ENCODE measurements around the gene UBE2U.

Gene UBE2U

DNA sequence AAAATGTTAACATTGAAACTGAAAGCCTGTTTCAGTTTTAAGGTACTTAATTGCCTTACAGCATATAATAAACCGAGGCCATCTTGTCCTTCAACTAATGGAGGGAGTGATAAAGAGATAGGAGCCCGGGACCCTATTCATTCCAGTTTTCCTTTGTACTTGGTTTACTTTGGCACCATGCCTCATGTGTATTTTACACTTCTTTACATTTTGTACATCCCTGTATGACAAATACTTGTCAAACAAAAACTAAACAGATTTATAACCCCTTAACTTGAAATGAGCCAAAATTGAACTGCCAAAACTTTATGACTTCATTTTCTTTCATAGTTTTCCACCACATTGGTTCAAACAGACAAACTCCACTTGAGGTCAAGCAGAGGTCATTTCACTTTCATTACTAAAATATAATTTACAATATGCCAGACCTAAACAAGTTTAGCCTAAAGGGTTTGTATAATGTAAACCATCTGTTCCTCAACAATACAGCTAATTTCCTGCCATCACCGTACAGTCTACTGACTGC lies 30.9 kb upstream of the UBE2U start:
- Histone ChIP-seq H3K27me3 (ENCODE audit: control insufficient read depth, insufficient read depth, low read length) (no peaks in the 10 kb centered on the region), H3K4me1 (ENCODE audit: control insufficient read depth, insufficient read depth, low read length) (0 out of 2 replicates have a peak, but pooled peaks cover 6% of the 10 kb centered on the region), H3K36me3 (ENCODE audit: control insufficient read depth, insufficient read depth, low read length) (peaks cover 33% of the 10 kb centered on the region), H3K9ac (ENCODE audit: low read depth, low read length) (no peak overlapping the region), H3K4me3 (ENCODE audit: low read depth, low read length) (no peak overlapping the region), H3K27ac (ENCODE audit: low read depth, low read length) (no peak overlapping the region), H3K9me3 (ENCODE audit: control insufficient read depth, insufficient read depth, low read length) (peaks cover 10% of the 10 kb centered on the region; the same call in 1 of the 2 replicates)

DNA sequence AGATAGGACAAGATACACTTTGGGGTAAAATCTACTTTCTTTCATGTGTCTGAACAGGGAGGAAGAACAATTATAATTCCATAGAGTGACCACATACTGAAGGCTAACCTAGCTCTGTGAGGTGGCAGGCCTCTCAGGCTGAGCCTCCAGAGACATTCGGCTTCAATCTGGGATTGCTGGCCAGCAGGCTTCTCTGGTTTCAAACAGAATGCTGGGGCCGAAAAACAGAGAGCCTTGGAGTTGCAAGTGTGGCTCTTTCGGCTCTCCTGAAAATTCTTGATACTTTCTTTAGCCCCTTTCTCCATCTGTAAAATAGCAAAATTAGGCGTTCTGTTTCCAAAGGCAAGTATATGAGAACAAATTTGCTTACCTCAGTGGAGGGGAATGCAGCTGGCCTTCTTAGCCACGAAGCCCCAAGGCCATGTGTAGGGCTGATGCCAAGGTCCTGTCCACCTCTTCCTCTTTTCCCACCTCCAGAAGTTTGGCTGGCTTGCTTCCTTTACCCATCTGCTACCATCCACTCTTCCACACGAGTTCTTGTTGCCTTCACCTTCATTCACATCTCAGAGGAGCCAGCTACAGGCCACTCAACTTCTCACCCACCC lies 30.0 kb upstream of the UBE2U start:
- H3K9me3 ChIP-seq (ENCODE audit: control insufficient read depth, insufficient read depth, low read length), result peaks cover 9% of the 10 kb centered on the region; the same call in 1 of the 2 replicates
- no peaks in the 10 kb centered on the region for H3K27me3 ChIP-seq (ENCODE audit: control insufficient read depth, insufficient read depth, low read length)
- H3K4me1 ChIP-seq (ENCODE audit: control insufficient read depth, insufficient read depth, low read length), result 0 out of 2 replicates have a peak, but pooled peaks cover 6% of the 10 kb centered on the region
- no peak overlapping the region for H3K4me3 ChIP-seq (ENCODE audit: low read depth, low read length)
- no peak overlapping the region for H3K27ac ChIP-seq (ENCODE audit: low read depth, low read length)
- peaks cover 33% of the 10 kb centered on the region for H3K36me3 ChIP-seq (ENCODE audit: control insufficient read depth, insufficient read depth, low read length)
- H3K9ac ChIP-seq (ENCODE audit: low read depth, low read length), result no peak overlapping the region

DNA sequence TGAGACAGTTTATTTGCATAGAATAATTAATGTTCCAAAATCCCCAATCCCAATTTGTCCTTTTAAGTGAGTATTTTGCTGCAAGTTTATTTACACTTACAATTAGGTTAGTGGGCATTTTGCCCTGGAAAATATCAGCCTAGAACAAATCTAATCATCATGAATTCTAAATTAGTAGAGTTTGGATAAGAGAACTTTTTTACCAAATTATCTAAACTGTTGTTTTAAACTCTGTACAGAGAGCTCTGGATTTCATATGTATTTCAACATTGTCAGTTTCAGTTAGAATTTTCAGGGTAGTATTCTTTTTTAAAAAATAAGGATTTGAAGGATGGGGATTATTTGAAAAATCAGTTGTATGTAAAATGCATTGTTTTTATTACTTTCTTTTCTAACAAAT lies 27.8 kb upstream of the UBE2U start:
- Histone ChIP-seq H3K27me3 (ENCODE audit: control insufficient read depth, insufficient read depth, low read length) (no peaks in the 10 kb centered on the region), H3K4me1 (ENCODE audit: control insufficient read depth, insufficient read depth, low read length) (0 out of 2 replicates have a peak, but pooled peaks cover 6% of the 10 kb centered on the region), H3K9ac (ENCODE audit: low read depth, low read length) (no peak overlapping the region), H3K36me3 (ENCODE audit: control insufficient read depth, insufficient read depth, low read length) (peaks cover 41% of the 10 kb centered on the region), H3K9me3 (ENCODE audit: control insufficient read depth, insufficient read depth, low read length) (no peaks in the 10 kb centered on the region), H3K27ac (ENCODE audit: low read depth, low read length) (no peak overlapping the region), H3K4me3 (ENCODE audit: low read depth, low read length) (no peak overlapping the region)

DNA sequence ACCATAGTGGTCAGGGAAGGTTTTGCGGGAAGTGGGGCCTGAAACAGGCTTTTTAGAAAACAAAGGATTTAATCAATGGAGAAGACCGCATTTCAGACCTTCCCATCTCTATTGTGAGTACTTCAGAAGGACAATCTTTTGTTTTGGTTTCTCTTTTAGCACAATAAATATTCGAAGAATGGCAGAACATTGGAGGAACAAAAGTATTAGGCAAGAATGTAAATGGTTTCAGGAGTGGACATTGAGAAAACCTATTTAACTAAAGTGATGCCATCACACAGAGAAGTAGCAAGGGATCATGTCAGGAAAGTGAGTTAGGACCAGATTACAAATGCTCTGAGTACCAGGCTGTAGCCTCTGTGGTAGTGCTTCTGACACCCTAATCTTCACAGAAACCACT lies 26.8 kb upstream of the UBE2U start:
- H3K9ac ChIP-seq (ENCODE audit: low read depth, low read length), result no peak overlapping the region
- H3K4me3 ChIP-seq (ENCODE audit: low read depth, low read length), result no peak overlapping the region
- no peaks in the 10 kb centered on the region for H3K9me3 ChIP-seq (ENCODE audit: control insufficient read depth, insufficient read depth, low read length)
- H3K4me1 ChIP-seq (ENCODE audit: control insufficient read depth, insufficient read depth, low read length), result 0 out of 2 replicates have a peak, but pooled peaks cover 6% of the 10 kb centered on the region
- peaks cover 41% of the 10 kb centered on the region for H3K36me3 ChIP-seq (ENCODE audit: control insufficient read depth, insufficient read depth, low read length)
- H3K27me3 ChIP-seq (ENCODE audit: control insufficient read depth, insufficient read depth, low read length), result no peaks in the 10 kb centered on the region
- H3K27ac ChIP-seq (ENCODE audit: low read depth, low read length), result no peak overlapping the region

DNA sequence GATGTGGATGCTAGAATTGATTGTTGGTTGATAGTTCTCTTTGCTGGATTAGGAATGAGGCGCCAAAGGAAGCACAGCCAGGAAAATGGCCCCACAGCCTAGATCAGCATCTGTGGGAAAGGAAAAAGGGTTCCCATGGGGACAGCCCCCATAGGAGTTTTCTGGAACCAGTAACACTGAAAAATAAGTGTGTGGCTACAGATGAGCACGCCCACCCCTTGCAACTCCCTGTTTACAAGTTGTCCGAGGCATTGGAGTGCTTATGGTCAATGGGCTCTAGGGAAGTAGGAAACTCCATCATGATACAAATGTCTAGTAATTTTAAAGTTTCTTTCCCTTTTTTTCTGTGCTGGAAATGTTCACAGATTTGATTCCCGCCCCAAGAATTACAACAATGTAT lies 23.8 kb upstream of the UBE2U start:
- Histone ChIP-seq H3K36me3 (ENCODE audit: control insufficient read depth, insufficient read depth, low read length) (peaks cover 36% of the 10 kb centered on the region), H3K9me3 (ENCODE audit: control insufficient read depth, insufficient read depth, low read length) (no peaks in the 10 kb centered on the region), H3K27ac (ENCODE audit: low read depth, low read length) (no peak overlapping the region), H3K9ac (ENCODE audit: low read depth, low read length) (no peak overlapping the region), H3K4me3 (ENCODE audit: low read depth, low read length) (no peak overlapping the region), H3K27me3 (ENCODE audit: control insufficient read depth, insufficient read depth, low read length) (no peaks in the 10 kb centered on the region), H3K4me1 (ENCODE audit: control insufficient read depth, insufficient read depth, low read length) (peaks cover 6% of the 10 kb centered on the region; the same call in 1 of the 2 replicates)

DNA sequence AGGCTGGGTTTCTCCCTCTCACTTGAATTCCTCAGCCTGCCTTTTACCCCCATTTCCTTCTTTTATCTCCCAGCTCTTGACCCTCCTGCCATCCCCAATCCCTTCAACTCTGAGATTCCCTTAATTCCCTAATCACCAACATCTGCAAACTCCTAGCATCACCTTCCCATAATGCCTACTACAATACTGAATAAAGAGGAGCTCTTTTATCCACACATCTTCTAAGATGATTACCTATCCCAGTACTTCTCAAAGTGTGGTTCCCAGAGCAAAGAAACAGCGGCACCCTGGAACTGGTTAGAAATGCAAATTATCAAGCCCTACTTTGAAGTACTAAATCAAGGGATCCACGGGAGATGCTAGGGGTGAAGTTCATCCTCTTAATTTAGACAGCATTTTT lies 21.2 kb upstream of the UBE2U start:
- H3K9ac ChIP-seq (ENCODE audit: low read depth, low read length), result no peak overlapping the region
- peaks cover 28% of the 10 kb centered on the region for H3K36me3 ChIP-seq (ENCODE audit: control insufficient read depth, insufficient read depth, low read length)
- H3K27ac ChIP-seq (ENCODE audit: low read depth, low read length), result no peak overlapping the region
- H3K27me3 ChIP-seq (ENCODE audit: control insufficient read depth, insufficient read depth, low read length), result no peaks in the 10 kb centered on the region
- H3K4me3 ChIP-seq (ENCODE audit: low read depth, low read length), result no peak overlapping the region
- no peaks in the 10 kb centered on the region for H3K9me3 ChIP-seq (ENCODE audit: control insufficient read depth, insufficient read depth, low read length)
- H3K4me1 ChIP-seq (ENCODE audit: control insufficient read depth, insufficient read depth, low read length), result peaks cover 6% of the 10 kb centered on the region; the same call in 1 of the 2 replicates

DNA sequence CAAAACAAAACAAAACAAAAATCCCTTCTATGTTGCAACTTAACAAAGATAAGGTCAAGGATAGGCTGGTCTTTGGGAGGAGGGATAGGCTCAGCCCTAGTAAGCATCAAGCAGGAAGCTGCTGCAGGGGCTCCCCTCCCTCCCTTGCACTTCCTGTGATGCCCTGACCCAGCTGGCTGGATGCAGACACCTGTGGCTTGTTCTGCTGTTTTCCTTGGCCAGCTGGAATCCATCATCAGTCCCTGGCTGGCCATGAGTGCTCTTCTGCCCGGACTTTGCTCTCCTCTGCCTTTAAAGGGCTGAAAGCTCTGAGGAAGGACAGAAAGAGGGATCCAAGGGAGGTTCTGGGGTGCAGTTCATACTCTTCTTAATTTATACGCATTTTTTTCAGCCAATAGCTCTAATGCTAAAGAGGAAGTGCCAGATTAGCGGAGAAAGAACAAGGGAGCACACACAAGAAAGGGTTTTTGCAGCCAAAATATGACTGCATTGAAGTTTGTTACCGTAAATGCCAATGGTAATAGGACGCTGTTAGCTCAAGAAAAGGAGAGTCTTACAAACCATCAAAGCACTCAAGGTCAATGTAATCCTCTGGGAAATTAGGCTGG lies 19.9 kb upstream of the UBE2U start:
- Histone ChIP-seq H3K4me1 (ENCODE audit: control insufficient read depth, insufficient read depth, low read length) (peaks cover 6% of the 10 kb centered on the region; the same call in 1 of the 2 replicates), H3K9me3 (ENCODE audit: control insufficient read depth, insufficient read depth, low read length) (no peaks in the 10 kb centered on the region), H3K9ac (ENCODE audit: low read depth, low read length) (no peak overlapping the region), H3K27ac (ENCODE audit: low read depth, low read length) (no peak overlapping the region), H3K4me3 (ENCODE audit: low read depth, low read length) (no peak overlapping the region), H3K27me3 (ENCODE audit: control insufficient read depth, insufficient read depth, low read length) (no peaks in the 10 kb centered on the region), H3K36me3 (ENCODE audit: control insufficient read depth, insufficient read depth, low read length) (peaks cover 15% of the 10 kb centered on the region)

DNA sequence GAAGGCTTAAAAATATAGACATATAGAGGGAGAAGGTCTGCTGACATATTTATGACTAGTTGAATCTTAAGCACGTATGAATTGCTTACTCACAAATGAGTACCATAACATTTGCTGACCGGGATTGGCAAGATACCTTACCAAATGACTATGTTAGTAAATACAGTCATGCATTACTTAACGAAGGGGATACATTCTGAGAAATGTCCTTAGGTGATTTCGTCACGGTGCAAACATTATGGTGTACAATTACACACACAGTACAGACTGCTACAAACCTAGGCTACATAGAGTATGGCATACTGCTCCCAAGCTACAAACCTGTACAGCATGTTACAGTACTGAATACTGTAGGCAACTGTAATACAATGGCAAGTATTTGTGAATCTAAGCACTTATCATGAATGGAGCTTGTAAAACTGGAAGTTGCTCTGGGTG lies 19.4 kb upstream of the UBE2U start:
- H3K27ac ChIP-seq (ENCODE audit: low read depth, low read length), result no peak overlapping the region
- H3K36me3 ChIP-seq (ENCODE audit: control insufficient read depth, insufficient read depth, low read length), result peaks cover 10% of the 10 kb centered on the region; the same call in 1 of the 2 replicates
- H3K4me1 ChIP-seq (ENCODE audit: control insufficient read depth, insufficient read depth, low read length), result peaks cover 6% of the 10 kb centered on the region; the same call in 1 of the 2 replicates
- no peak overlapping the region for H3K4me3 ChIP-seq (ENCODE audit: low read depth, low read length)
- no peak overlapping the region for H3K9ac ChIP-seq (ENCODE audit: low read depth, low read length)
- H3K9me3 ChIP-seq (ENCODE audit: control insufficient read depth, insufficient read depth, low read length), result no peaks in the 10 kb centered on the region
- H3K27me3 ChIP-seq (ENCODE audit: control insufficient read depth, insufficient read depth, low read length), result no peaks in the 10 kb centered on the region

DNA sequence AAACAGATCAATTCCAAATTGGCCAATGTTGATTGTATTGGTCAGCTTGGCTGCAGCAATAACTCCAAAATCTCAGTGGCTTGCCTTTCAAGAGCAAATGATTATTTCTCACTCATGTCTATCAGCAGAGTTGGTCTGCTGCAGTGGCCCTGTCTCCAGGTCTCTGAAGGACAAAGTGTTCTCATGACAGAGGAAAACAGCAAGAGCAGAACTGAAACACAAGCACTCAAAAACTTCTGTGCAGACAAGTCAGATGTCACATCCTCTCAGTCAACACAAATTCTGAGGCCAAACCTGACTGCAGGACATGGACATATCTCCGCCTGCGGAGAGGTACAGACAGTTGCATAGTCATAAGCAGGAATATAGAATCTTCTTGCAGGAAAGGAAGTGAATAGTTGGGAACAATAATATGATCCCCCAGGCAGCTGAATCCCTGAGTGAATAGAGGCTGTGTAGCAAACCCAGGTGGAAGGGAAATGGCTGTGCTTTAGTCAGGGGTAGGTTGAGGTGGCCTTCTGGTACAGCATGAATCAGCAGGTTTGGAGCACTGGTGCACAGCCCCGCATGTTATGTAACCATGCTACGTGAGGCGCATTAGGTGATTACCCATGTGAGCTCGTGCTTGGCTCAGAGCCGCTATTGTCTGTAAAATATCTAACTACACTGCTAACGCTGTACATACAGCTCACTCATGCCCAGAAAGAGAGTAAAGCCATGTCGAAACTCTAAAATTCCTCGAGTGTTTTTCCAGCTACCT lies 17.1 kb upstream of the UBE2U start:
- H3K27me3 ChIP-seq (ENCODE audit: control insufficient read depth, insufficient read depth, low read length), result no peaks in the 10 kb centered on the region
- H3K4me3 ChIP-seq (ENCODE audit: low read depth, low read length), result no peak overlapping the region
- no peaks in the 10 kb centered on the region for H3K36me3 ChIP-seq (ENCODE audit: control insufficient read depth, insufficient read depth, low read length)

DNA sequence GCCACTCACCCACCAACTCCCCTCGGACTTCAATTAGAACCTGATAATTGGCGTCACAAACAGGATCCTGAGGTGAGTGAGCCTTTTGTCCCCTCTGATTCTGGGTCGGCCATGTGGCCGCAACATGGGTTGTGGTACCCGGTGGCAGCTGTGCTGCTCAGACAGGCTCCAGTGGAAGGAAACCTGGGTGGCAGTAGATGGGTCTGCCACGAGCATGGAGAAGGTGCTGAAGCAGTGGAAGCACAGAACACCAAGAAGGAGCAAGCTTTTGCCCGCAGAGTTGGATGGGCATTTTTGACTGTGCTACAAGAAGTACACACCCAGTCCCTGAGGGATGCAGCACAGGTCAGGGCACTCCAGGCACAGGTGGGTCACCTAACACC lies 16.5 kb upstream of the UBE2U start:
- Histone ChIP-seq H3K27ac (ENCODE audit: low read depth, low read length) (no peak overlapping the region), H3K27me3 (ENCODE audit: control insufficient read depth, insufficient read depth, low read length) (no peaks in the 10 kb centered on the region), H3K4me3 (ENCODE audit: low read depth, low read length) (no peak overlapping the region), H3K4me1 (ENCODE audit: control insufficient read depth, insufficient read depth, low read length) (peaks cover 6% of the 10 kb centered on the region; the same call in 1 of the 2 replicates), H3K9ac (ENCODE audit: low read depth, low read length) (no peak overlapping the region), H3K9me3 (ENCODE audit: control insufficient read depth, insufficient read depth, low read length) (no peaks in the 10 kb centered on the region), H3K36me3 (ENCODE audit: control insufficient read depth, insufficient read depth, low read length) (no peaks in the 10 kb centered on the region)

More for the DNA sequence above, 17.1 kb upstream of the UBE2U start:
- Histone ChIP-seq H3K4me1 (ENCODE audit: control insufficient read depth, insufficient read depth, low read length) (peaks cover 6% of the 10 kb centered on the region; the same call in 1 of the 2 replicates), H3K27ac (ENCODE audit: low read depth, low read length) (no peak overlapping the region), H3K9ac (ENCODE audit: low read depth, low read length) (no peak overlapping the region), H3K9me3 (ENCODE audit: control insufficient read depth, insufficient read depth, low read length) (no peaks in the 10 kb centered on the region)

All from HUES48 (cell line).